B cell (primary cell): Measurements from ENCODE around the gene ASPG. TPM values are rescaled to one million over a fixed set of nuclear protein-coding genes. Genes with fewer than 3 reads are reported as not detected.

Source experiments
- ATAC-seq: fragments of 200-7000 bp; cut with Tn5 transposase; one replicate; pipeline ENCODE4 v1.10.0; 2021; ENCODE audit warnings: low read depth, mild to moderate bottlenecking, moderate number of reproducible peaks, moderate library complexity
- CTCF ChIA-PET: fragments of 350-600 bp; sonication (Branson Sonifier 250); formaldehyde crosslinking; loops from one replicate; lab custom pipeline; 2021; ENCODE audit warnings: antibody characterized with exemption, inconsistent platforms; lab: Charles Lee
- POLR2A ChIA-PET: fragments of 350-600 bp; sonication (Branson Sonifier 250); formaldehyde crosslinking; loops from one replicate; lab custom pipeline; 2021; ENCODE audit warnings: antibody characterized with exemption; lab: Charles Lee
- DNase-seq: peaks from one replicate; pipeline ENCODE4 v3.0.0; 2013
- H2AFZ ChIP-seq: 2 replicates; pipeline ENCODE4 v1.6.1; 2012; ENCODE audit warnings: mild to moderate bottlenecking, low read depth, low read length; ENCODE audit not compliant: insufficient read depth, poor library complexity, severe bottlenecking
- H3K27ac ChIP-seq, 2 donors: 1 replicate in 1 of 2; 2 replicates in 1 of 2; pipeline ENCODE4 v1.5.1; 2012 to 2013; ENCODE audit warnings: low read length in 2 of 2, mild to moderate bottlenecking in 2 of 2, moderate library complexity in 1 of 2
- H3K27me3 ChIP-seq, 4 experiments: fragments of 200-600 bp in 1 of 4; sonication (generic) in 1 of 4; replicated peaks in 1 of 4; 1 replicate in 2 of 4; 2 replicates in 2 of 4; pipeline versions ENCODE4 v1.6.1 to v1.7.0; 2013 to 2016; ENCODE audit warnings: low read length in 3 of 4, mild to moderate bottlenecking in 2 of 4, mixed read lengths in 1 of 4, moderate library complexity in 1 of 4; ENCODE audit not compliant: insufficient read depth in 4 of 4, control insufficient read depth in 3 of 4; ENCODE audit errors: control extremely low read depth in 1 of 4
- H3K36me3 ChIP-seq, 2 experiments: replicated peaks in 1 of 2; 1 replicate in 1 of 2; 2 replicates in 1 of 2; pipeline versions ENCODE4 v1.6.1 to v1.7.1; 2013; ENCODE audit warnings: low read length in 1 of 2; ENCODE audit not compliant: insufficient read depth in 2 of 2, control insufficient read depth in 1 of 2; ENCODE audit errors: control extremely low read depth in 1 of 2, extremely low read depth in 1 of 2
- H3K4me1 ChIP-seq, 2 donors: fragments of 200-600 bp in 1 of 2; sonication (generic) in 1 of 2; 1 replicate in 1 of 2; 2 replicates in 1 of 2; pipeline versions ENCODE4 v1.5.1 to v1.6.1; 2013 to 2017; ENCODE audit warnings: low read length in 2 of 2; ENCODE audit not compliant: control insufficient read depth in 2 of 2, insufficient read depth in 2 of 2
- H3K4me2 ChIP-seq: replicated peaks from 2 replicates; pipeline ENCODE3; 2012; ENCODE audit warnings: mild to moderate bottlenecking, low read depth, low read length; ENCODE audit not compliant: poor library complexity, severe bottlenecking
- H3K4me3 ChIP-seq, 5 experiments: fragments of 200-600 bp in 1 of 5; sonication (generic) in 1 of 5; 1 replicate in 3 of 5; 2 replicates in 2 of 5; pipeline versions ENCODE4 v1.5.1 to v1.7.0; 2011 to 2016; ENCODE audit warnings: low read length in 4 of 5, mild to moderate bottlenecking in 4 of 5, low read depth in 2 of 5, control low read depth in 1 of 5, moderate library complexity in 1 of 5; ENCODE audit not compliant: insufficient read depth in 1 of 5; ENCODE audit errors: control extremely low read depth in 1 of 5, extremely low read depth in 1 of 5
- H3K79me2 ChIP-seq: fragments of 200-600 bp; sonication (generic); one replicate; pipeline ENCODE4 v1.6.0; 2016; ENCODE audit warnings: low read length; ENCODE audit not compliant: control insufficient read depth, insufficient read depth
- H3K9ac ChIP-seq: fragments of 200-600 bp; sonication (generic); 2 replicates; pipeline ENCODE4 v1.6.1; 2017; ENCODE audit warnings: mild to moderate bottlenecking, low read length, moderate library complexity
- H3K9me3 ChIP-seq, 3 donors: one replicate each; pipeline versions ENCODE4 v1.6.1 to v1.7.1; 2013; ENCODE audit warnings: low read length in 2 of 3; ENCODE audit not compliant: control insufficient read depth in 2 of 3, insufficient read depth in 1 of 3; ENCODE audit errors: control extremely low read depth in 1 of 3
- H4K20me1 ChIP-seq: 2 replicates; pipeline ENCODE4 v1.6.0; 2012; ENCODE audit warnings: mild to moderate bottlenecking, low read length; ENCODE audit not compliant: insufficient read depth, control insufficient read depth, poor library complexity, severe bottlenecking
- H3K27ac Mint-ChIP-seq: one replicate; pipeline ENCODE4 v1.8.0; 2021; ENCODE audit warnings: mixed read lengths
- H3K27me3 Mint-ChIP-seq: one replicate; pipeline ENCODE4 v1.8.0; 2021; ENCODE audit warnings: mixed read lengths
- H3K4me1 Mint-ChIP-seq: one replicate; pipeline ENCODE4 v1.8.0; 2021; ENCODE audit warnings: mixed read lengths
- H3K4me3 Mint-ChIP-seq: one replicate; pipeline ENCODE4 v1.8.0; 2021; ENCODE audit warnings: mixed read lengths
- H3K9me3 Mint-ChIP-seq: one replicate; pipeline ENCODE4 v1.8.0; 2022; ENCODE audit warnings: mixed read lengths; ENCODE audit not compliant: insufficient read depth
- CTCF ChIP-seq: fragments of 200-600 bp; IDR thresholded peaks from one replicate; pipeline ENCODE4 v1.8.0; 2022; ENCODE audit warnings: antibody characterized with exemption, mild to moderate bottlenecking
- EZH2 ChIP-seq: IDR thresholded peaks from 2 replicates; pipeline ENCODE4 v1.6.1; 2012; ENCODE audit warnings: borderline replicate concordance, low read depth, mild to moderate bottlenecking, moderate library complexity, low read length; ENCODE audit not compliant: insufficient read depth, poor library complexity, severe bottlenecking
- WGBS: methylation state at CpG from one replicate; pipeline ENCODE4 v1.1.5; 2013; ENCODE audit warnings: missing lambda C conversion rate; ENCODE audit not compliant: insufficient coverage; 5-methylcytosine and 5-hydroxymethylcytosine counted together
- intact Hi-C: fragments of 100-400 bp; cut with micrococcal nuclease; formaldehyde crosslinking; loops from one replicate; pipeline ENCODE4 v1.10.0; 2022
- polyA plus RNA-seq: library from polyadenylated mRNA; depleted of rRNA; stranded (reverse); fragments of >200 nt; gene quantifications from 2 replicates; pipeline ENCODE4 v1.2.3, GENCODE V29; 2012
- total RNA-seq, 2 donors: library from RNA; stranded (reverse); fragments of 120-200 nt in 1 of 2; gene quantifications; 1 replicate in 1 of 2; 2 replicates in 1 of 2; pipeline versions ENCODE4 v1.2.3 to v1.2.4, GENCODE V29; 2013 to 2022

Gene ASPG
- total and polyA plus RNA-seq, 2 donors (not counting 1 experiment from before 2014, with no cell fraction given): not detected

- Histone ChIP-seq H3K9me3 (no peaks in the 10 kb centered on the region), H3K27me3 (peaks cover 0 to 8% (median 0%) of the 10 kb centered on the region in 4 experiments), H3K79me2 (no peaks in the 10 kb centered on the region), H3K36me3 (no peaks in the 10 kb centered on the region), H2AFZ (no peak overlapping the region), H3K9ac (no peak overlapping the region), H3K4me1 (no peaks in the 10 kb centered on the region), H4K20me1 (no peaks in the 10 kb centered on the region), H3K4me3 (no peak overlapping the region), H3K4me2 (no peak overlapping the region), H3K27ac (no peak overlapping the region)
- CTCF ChIA-PET: no interaction called here
- 90% methylated on average over 15 of the region's 15 CpGs for WGBS
- ATAC-seq (no peak), DNase-seq (no peak)
- Mint-ChIP-seq H3K4me1 (no peaks in the 10 kb centered on the region), H3K9me3 (no peaks in the 10 kb centered on the region), H3K27ac (no peak overlapping the region), H3K27me3 (peaks cover 2% of the 10 kb centered on the region), H3K4me3 (no peak overlapping the region)
- intact Hi-C loops: no loop called here
- POLR2A ChIA-PET: no interaction called here
- no peak for TF ChIP-seq CTCF
- no peak for TF ChIP-seq EZH2
Observed at GRCh38 chr14:104154246-104154645, 68.7 kb downstream of the ASPG start.

- Mint-ChIP-seq H3K27ac (no peak overlapping the region), H3K4me3 (no peak overlapping the region), H3K9me3 (no peaks in the 10 kb centered on the region), H3K27me3 (peaks cover 1% of the 10 kb centered on the region), H3K4me1 (no peaks in the 10 kb centered on the region)
- Histone ChIP-seq H3K9ac (no peak overlapping the region), H3K4me3 (no peak overlapping the region), H2AFZ (no peak overlapping the region), H4K20me1 (no peaks in the 10 kb centered on the region), H3K4me1 (no peaks in the 10 kb centered on the region), H3K79me2 (no peaks in the 10 kb centered on the region), H3K27me3 (peaks cover 0 to 5% (median 0%) of the 10 kb centered on the region in 4 experiments), H3K4me2 (no peak overlapping the region), H3K9me3 (no peaks in the 10 kb centered on the region), H3K27ac (no peak overlapping the region), H3K36me3 (no peaks in the 10 kb centered on the region)
- CTCF ChIA-PET: no interaction called here
- DNase-seq (no peak), ATAC-seq (no peak)
- WGBS: 87% methylated on average over 29 of the region's 29 CpGs
- no peak for TF ChIP-seq EZH2
- TF ChIP-seq CTCF: no peak
- intact Hi-C loops: no loop called here
- POLR2A ChIA-PET: no interaction called here
Observed at GRCh38 chr14:104155513-104155912, 70.0 kb downstream of the ASPG start.
